CD4-positive, alpha-beta memory T cell (primary cell): ENCODE data around the gene SCP2D1. TPM values are rescaled to one million over a fixed set of nuclear protein-coding genes. Genes with fewer than 3 reads are reported as not detected.

Source experiments
- polyA plus RNA-seq, 2 donors: library from polyadenylated mRNA; unstranded; fragments of 300-500 nt; fragmentation: Illumina TruSeq; gene quantifications; one replicate each; pipeline ENCODE4 v1.2.3, GENCODE V29; 2021
- total RNA-seq, 2 experiments: library from RNA; stranded (reverse); gene quantifications; one replicate each; pipeline ENCODE4 v1.2.3, GENCODE V29; 2021

SCP2D1 gene
- total and polyA plus RNA-seq, 4 experiments from 2014 or later, result not detected

Other genes with a start within 250 kb of the SCP2D1 start
- 10 to 100 TPM; 60.2 to 64.2 TPM for gene SMIM26, start 246.4 kb upstream of the SCP2D1 start, total RNA-seq
- 100 to 1,000 TPM; 186 to 233 TPM for gene SMIM26, start 246.4 kb upstream of the SCP2D1 start, polyA plus RNA-seq
- gene DTD1, start 225.7 kb upstream of the SCP2D1 start, total RNA-seq, result 10 to 100 TPM; 15.9 to 18.1 TPM
- gene DTD1, start 225.7 kb upstream of the SCP2D1 start, polyA plus RNA-seq, result 10 to 100 TPM; 57.8 to 61.8 TPM